GM19397 (cell line): ENCODE data around the gene MIS18BP1.
"Not testable (repeated sequence)": the region's sequence is repeated elsewhere in the genome, so short reads cannot be mapped to it uniquely, and the experiment has no call there.

ENCODE experiments used
- ATAC-seq: cut with Tn5 transposase; IDR thresholded peaks from one replicate; pipeline ENCODE4 v1.9.1; 2021; ENCODE audit warnings: mild to moderate bottlenecking, moderate library complexity; ENCODE audit not compliant: unreplicated experiment

The MIS18BP1 gene

GRCh38 chr14:45253070-45253753, at the start of gene MIS18BP1:
Gene MIS18BP1, minus strand, starts transcription at chr14:45253202. Its CDS starts 5,916 bp downstream, at chr14:45247286.
- peak; percentile 87 for ATAC-seq

- ATAC-seq, result no peak
Observed at GRCh38 chr14:45298423-45299117, 45.6 kb upstream of the MIS18BP1 start.

- not testable (repeated sequence) for ATAC-seq
Observed at GRCh38 chr14:45294796-45295195, 41.8 kb upstream of the MIS18BP1 start.

GRCh38 chr14:45290547-45290946, 37.5 kb upstream of the MIS18BP1 start:
- no peak for ATAC-seq

- ATAC-seq, result no peak
Observed at GRCh38 chr14:45287610-45288009, 34.6 kb upstream of the MIS18BP1 start.

GRCh38 chr14:45284802-45285201, 31.8 kb upstream of the MIS18BP1 start:
- ATAC-seq, result no peak

- ATAC-seq, result not testable (repeated sequence)
Observed at GRCh38 chr14:45281731-45282400, 28.9 kb upstream of the MIS18BP1 start.

GRCh38 chr14:45271858-45272537, 19.0 kb upstream of the MIS18BP1 start:
- no peak for ATAC-seq

- no peak for ATAC-seq
Observed at GRCh38 chr14:45270031-45270430, 17.0 kb upstream of the MIS18BP1 start.

GRCh38 chr14:45267071-45267470, 14.1 kb upstream of the MIS18BP1 start:
- ATAC-seq, result no peak

- no peak for ATAC-seq
Observed at GRCh38 chr14:45262637-45263036, 9.6 kb upstream of the MIS18BP1 start.

- no peak for ATAC-seq
Observed at GRCh38 chr14:45261209-45261608, 8.2 kb upstream of the MIS18BP1 start.

- no peak for ATAC-seq
Observed at GRCh38 chr14:45258805-45259204, 5.8 kb upstream of the MIS18BP1 start.

- no peak for ATAC-seq
Observed at GRCh38 chr14:45258073-45258472, 5.1 kb upstream of the MIS18BP1 start.

GRCh38 chr14:45254771-45255170, 1.8 kb upstream of the MIS18BP1 start:
- no peak for ATAC-seq

GRCh38 chr14:45253754-45254310, 830 bp upstream of the MIS18BP1 start:
- no peak for ATAC-seq

- no peak for ATAC-seq
Observed at GRCh38 chr14:45252366-45253069, 484 bp downstream of the MIS18BP1 start.

GRCh38 chr14:45251912-45252311, 1.1 kb downstream of the MIS18BP1 start:
- ATAC-seq, result peak; percentile 44

GRCh38 chr14:45249856-45250575, 3.0 kb downstream of the MIS18BP1 start:
- no peak for ATAC-seq

- ATAC-seq, result no peak
Observed at GRCh38 chr14:45247427-45247826, 5.6 kb downstream of the MIS18BP1 start.
